ENCODE data around the gene MCTP2.

The MCTP2 gene

GRCh38 chr15:94381384-94381783 is 150.0 kb downstream of the MCTP2 start:
- Histone ChIP-seq H3K27me3 (ENCODE audit: low read length) (no peaks in the 10 kb centered on the region), H2AFZ (ENCODE audit: low read depth, low read length, severe bottlenecking) (no peak overlapping the region), H3K9me2 (replicated peaks; ENCODE audit: insufficient read depth, low read length) (no peaks in the 10 kb centered on the region)

GRCh38 chr15:94383041-94383440 is 151.7 kb downstream of the MCTP2 start:
- no peak overlapping the region for H3K9ac ChIP-seq (ENCODE audit: low read length)
- H3K36me3 ChIP-seq (ENCODE audit: low read length) = peaks cover 4% of the 10 kb centered on the region
- no peak for TF ChIP-seq EZH2phosphoT487 (conservative IDR thresholded peaks at IDR 0.05; ENCODE audit: low read length)
- TF ChIP-seq CTCF (IDR thresholded peaks at IDR 0.05; ENCODE audit: insufficient read depth, low read length, poor library complexity, severe bottlenecking) = no peak

More at GRCh38 chr15:94381384-94381783, 150.0 kb downstream of the MCTP2 start:
- Histone ChIP-seq H3K27ac (ENCODE audit: low read depth, low read length) (no peak overlapping the region), H3K36me3 (ENCODE audit: low read length) (peaks cover 12% of the 10 kb centered on the region), H3K79me2 (ENCODE audit: insufficient read depth, low read length) (no peaks in the 10 kb centered on the region), H3K9me3 (ENCODE audit: insufficient read depth, low read length) (no peaks in the 10 kb centered on the region), H3F3A (ENCODE audit: insufficient read depth) (no peaks in the 10 kb centered on the region), H3K9ac (ENCODE audit: low read length) (no peak overlapping the region), H3K4me2 (ENCODE audit: low read depth, low read length, poor library complexity, severe bottlenecking) (no peak overlapping the region), H3K4me3 (ENCODE audit: insufficient read depth, low read length, poor library complexity, severe bottlenecking) (no peak overlapping the region), H4K20me1 (ENCODE audit: low read depth, low read length) (no peaks in the 10 kb centered on the region)
- no peak for TF ChIP-seq EZH2phosphoT487 (conservative IDR thresholded peaks at IDR 0.05; ENCODE audit: low read length)
- no peak for TF ChIP-seq CTCF (IDR thresholded peaks at IDR 0.05; ENCODE audit: insufficient read depth, low read length, poor library complexity, severe bottlenecking)

GRCh38 chr15:94383706-94384105 is 152.3 kb downstream of the MCTP2 start:
- Histone ChIP-seq H3K4me2 (ENCODE audit: low read depth, low read length, poor library complexity, severe bottlenecking) (no peak overlapping the region), H4K20me1 (ENCODE audit: low read depth, low read length) (no peaks in the 10 kb centered on the region), H2AFZ (ENCODE audit: low read depth, low read length, severe bottlenecking) (no peak overlapping the region), H3K36me3 (ENCODE audit: low read length) (peaks cover 8% of the 10 kb centered on the region), H3K4me3 (ENCODE audit: insufficient read depth, low read length, poor library complexity, severe bottlenecking) (no peak overlapping the region), H3K9me3 (ENCODE audit: insufficient read depth, low read length) (no peaks in the 10 kb centered on the region), H3K79me2 (ENCODE audit: insufficient read depth, low read length) (no peaks in the 10 kb centered on the region), H3K9me2 (replicated peaks; ENCODE audit: insufficient read depth, low read length) (no peaks in the 10 kb centered on the region), H3K27me3 (ENCODE audit: low read length) (no peaks in the 10 kb centered on the region), H3K27ac (ENCODE audit: low read depth, low read length) (no peak overlapping the region), H3K9ac (ENCODE audit: low read length) (no peak overlapping the region), H3F3A (ENCODE audit: insufficient read depth) (no peaks in the 10 kb centered on the region)
- TF ChIP-seq EZH2phosphoT487 (conservative IDR thresholded peaks at IDR 0.05; ENCODE audit: low read length) (no peak), CTCF (IDR thresholded peaks at IDR 0.05; ENCODE audit: insufficient read depth, low read length, poor library complexity, severe bottlenecking) (no peak)

More at GRCh38 chr15:94383041-94383440, 151.7 kb downstream of the MCTP2 start:
- no peaks in the 10 kb centered on the region for H3K9me3 ChIP-seq (ENCODE audit: insufficient read depth, low read length)
- no peaks in the 10 kb centered on the region for H3K9me2 ChIP-seq (replicated peaks; ENCODE audit: insufficient read depth, low read length)
- H2AFZ ChIP-seq (ENCODE audit: low read depth, low read length, severe bottlenecking) = no peak overlapping the region
- H3K79me2 ChIP-seq (ENCODE audit: insufficient read depth, low read length) = no peaks in the 10 kb centered on the region
- no peaks in the 10 kb centered on the region for H3K27me3 ChIP-seq (ENCODE audit: low read length)
- no peak overlapping the region for H3K4me3 ChIP-seq (ENCODE audit: insufficient read depth, low read length, poor library complexity, severe bottlenecking)
- H3F3A ChIP-seq (ENCODE audit: insufficient read depth) = no peaks in the 10 kb centered on the region
- H4K20me1 ChIP-seq (ENCODE audit: low read depth, low read length) = no peaks in the 10 kb centered on the region
- H3K27ac ChIP-seq (ENCODE audit: low read depth, low read length) = no peak overlapping the region
- no peak overlapping the region for H3K4me2 ChIP-seq (ENCODE audit: low read depth, low read length, poor library complexity, severe bottlenecking)
